ENCODE measurements around the gene GUCA2A. TPM values are rescaled to one million over a fixed set of nuclear protein-coding genes. Genes with fewer than 3 reads are reported as not detected.

The GUCA2A gene
- total and polyA plus RNA-seq, 2 experiments from 2014 or later: not detected

DNA sequence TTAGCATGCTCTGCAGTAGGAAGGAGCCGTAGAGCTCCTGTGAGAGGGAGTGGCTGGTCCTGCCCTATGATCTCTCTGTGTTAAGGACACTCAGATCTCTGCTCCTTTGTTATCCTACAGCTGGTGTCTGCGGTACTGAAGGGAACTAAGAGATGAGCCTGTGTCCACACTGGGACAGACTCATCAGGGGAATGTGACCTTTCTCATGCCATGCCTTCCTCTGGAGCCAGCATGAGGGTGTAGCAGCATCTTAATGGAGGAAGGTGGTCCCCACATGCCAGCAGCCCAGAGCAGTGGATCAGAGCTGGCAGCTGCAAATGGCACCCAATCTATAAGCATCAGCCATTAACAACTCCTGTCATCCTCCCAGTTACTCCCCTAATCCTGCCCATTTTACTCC is 36.0 kb downstream of the GUCA2A start:
- Histone ChIP-seq H3K27ac (no peak overlapping the region), H3K9me3 (ENCODE audit: low read depth) (no peaks in the 10 kb centered on the region), H3K36me3 (no peaks in the 10 kb centered on the region), H3K27me3 (no peaks in the 10 kb centered on the region), H3K4me3 (no peak overlapping the region), H3K4me1 (ENCODE audit: low read depth) (no peaks in the 10 kb centered on the region)
- TF ChIP-seq, protein P1, sequence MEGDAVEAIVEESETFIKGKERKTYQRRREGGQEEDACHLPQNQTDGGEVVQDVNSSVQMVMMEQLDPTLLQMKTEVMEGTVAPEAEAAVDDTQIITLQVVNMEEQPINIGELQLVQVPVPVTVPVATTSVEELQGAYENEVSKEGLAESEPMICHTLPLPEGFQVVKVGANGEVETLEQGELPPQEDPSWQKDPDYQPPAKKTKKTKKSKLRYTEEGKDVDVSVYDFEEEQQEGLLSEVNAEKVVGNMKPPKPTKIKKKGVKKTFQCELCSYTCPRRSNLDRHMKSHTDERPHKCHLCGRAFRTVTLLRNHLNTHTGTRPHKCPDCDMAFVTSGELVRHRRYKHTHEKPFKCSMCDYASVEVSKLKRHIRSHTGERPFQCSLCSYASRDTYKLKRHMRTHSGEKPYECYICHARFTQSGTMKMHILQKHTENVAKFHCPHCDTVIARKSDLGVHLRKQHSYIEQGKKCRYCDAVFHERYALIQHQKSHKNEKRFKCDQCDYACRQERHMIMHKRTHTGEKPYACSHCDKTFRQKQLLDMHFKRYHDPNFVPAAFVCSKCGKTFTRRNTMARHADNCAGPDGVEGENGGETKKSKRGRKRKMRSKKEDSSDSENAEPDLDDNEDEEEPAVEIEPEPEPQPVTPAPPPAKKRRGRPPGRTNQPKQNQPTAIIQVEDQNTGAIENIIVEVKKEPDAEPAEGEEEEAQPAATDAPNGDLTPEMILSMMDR (IDR thresholded peaks at IDR 0.05; ENCODE audit: low read depth, low read length): no peak
- no peak for DNase-seq (ENCODE audit: low read depth in 1 of 2, low spot score in 1 of 2)

DNA sequence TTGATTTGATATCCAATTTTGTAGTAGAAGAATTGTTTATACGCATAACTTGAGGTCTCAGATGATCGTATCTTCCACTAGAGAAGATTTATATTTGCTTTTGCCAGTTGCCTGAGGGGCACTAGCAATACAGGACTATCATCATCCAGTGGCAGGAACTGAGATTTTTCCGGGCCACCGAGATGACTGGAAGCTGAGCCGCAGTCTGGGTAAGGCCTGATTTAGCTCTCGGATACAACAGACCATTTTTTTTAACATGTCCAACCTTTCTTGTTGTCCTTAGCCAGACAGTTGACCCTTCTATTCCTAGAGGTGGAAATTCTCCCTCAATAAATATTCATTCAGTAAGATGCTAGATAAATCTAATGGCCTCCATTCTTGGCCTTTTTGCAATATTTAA is 36.8 kb downstream of the GUCA2A start:
- TF ChIP-seq, protein P1 (IDR thresholded peaks at IDR 0.05; ENCODE audit: low read depth, low read length): no peak
- Histone ChIP-seq H3K27ac (no peak overlapping the region), H3K4me1 (ENCODE audit: low read depth) (no peaks in the 10 kb centered on the region), H3K9me3 (ENCODE audit: low read depth) (no peaks in the 10 kb centered on the region), H3K4me3 (no peak overlapping the region), H3K36me3 (no peaks in the 10 kb centered on the region), H3K27me3 (no peaks in the 10 kb centered on the region)
- no peak for DNase-seq (ENCODE audit: low read depth in 1 of 2, low spot score in 1 of 2)

DNA sequence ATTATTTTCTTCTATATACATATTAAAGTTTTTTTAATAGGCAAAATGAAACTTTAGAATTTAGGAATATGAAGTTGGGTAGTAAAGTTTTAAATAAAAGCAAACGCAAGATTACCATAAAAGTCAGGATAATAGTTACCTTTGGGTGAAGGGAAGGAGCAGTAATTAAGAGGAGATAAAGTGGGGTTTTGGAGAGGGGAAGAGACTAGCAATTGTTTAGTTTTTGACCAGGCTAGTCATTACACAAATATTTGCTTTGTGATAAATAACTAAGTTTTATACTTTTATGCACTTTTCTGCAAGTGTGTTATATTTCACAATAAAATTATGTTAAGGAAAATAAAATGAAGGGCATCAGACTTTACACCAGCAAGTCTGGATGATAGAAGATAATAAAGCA is 39.0 kb downstream of the GUCA2A start:
- Histone ChIP-seq H3K27ac (no peak overlapping the region), H3K36me3 (no peaks in the 10 kb centered on the region), H3K4me1 (ENCODE audit: low read depth) (no peaks in the 10 kb centered on the region), H3K27me3 (no peaks in the 10 kb centered on the region), H3K4me3 (no peak overlapping the region), H3K9me3 (ENCODE audit: low read depth) (no peaks in the 10 kb centered on the region)
- DNase-seq (ENCODE audit: low read depth in 1 of 2, low spot score in 1 of 2): no peak
- TF ChIP-seq, protein P1 (IDR thresholded peaks at IDR 0.05; ENCODE audit: low read depth, low read length): no peak

DNA sequence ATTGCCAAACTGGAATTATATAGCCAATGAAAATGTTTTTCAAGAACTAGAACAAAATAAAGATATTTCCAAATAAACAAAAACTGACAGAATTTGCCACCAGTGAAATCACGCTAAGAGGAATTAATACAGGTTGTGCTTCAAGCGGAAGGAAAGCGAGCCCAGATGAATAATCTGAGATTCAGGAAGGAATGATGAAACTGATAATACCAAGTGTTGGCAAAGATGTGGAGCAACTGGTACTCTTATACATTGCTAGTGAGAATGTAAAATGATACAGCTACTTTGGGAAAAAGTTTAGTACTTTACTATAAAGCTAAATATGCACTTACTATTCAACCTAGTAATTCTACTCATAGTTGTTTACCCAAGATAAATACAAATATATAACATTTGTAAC is 42.1 kb downstream of the GUCA2A start:
- H3K4me1 ChIP-seq (ENCODE audit: low read depth): no peaks in the 10 kb centered on the region
- no peaks in the 10 kb centered on the region for H3K9me3 ChIP-seq (ENCODE audit: low read depth)
- DNase-seq (ENCODE audit: low read depth in 1 of 2, low spot score in 1 of 2): no peak
- H3K4me3 ChIP-seq: no peak overlapping the region
- no peaks in the 10 kb centered on the region for H3K27me3 ChIP-seq
- no peaks in the 10 kb centered on the region for H3K36me3 ChIP-seq
- TF ChIP-seq, protein P1 (IDR thresholded peaks at IDR 0.05; ENCODE audit: low read depth, low read length): no peak
- H3K27ac ChIP-seq: no peak overlapping the region

DNA sequence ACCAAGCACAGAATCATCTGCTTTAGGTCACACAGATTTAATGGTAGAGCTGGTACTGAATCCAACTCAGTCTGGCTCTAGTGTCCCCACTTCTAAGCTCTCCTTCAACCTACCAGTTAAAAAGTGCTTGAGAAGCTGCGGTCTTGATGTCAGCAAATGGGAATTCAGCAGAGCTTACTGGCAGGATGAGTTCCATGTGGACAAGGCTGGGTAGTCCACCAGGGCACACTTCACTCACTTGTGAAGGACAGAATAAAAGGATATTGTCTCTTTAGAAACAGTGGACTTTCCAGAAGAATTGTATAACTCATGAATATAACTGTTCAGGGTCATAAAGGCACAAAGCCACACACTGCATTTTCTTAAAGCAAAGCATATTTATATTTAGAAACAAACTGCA is 46.4 kb downstream of the GUCA2A start:
- H3K36me3 ChIP-seq: no peaks in the 10 kb centered on the region
- no peak overlapping the region for H3K4me3 ChIP-seq
- no peaks in the 10 kb centered on the region for H3K4me1 ChIP-seq (ENCODE audit: low read depth)
- H3K27ac ChIP-seq: no peak overlapping the region
- H3K9me3 ChIP-seq (ENCODE audit: low read depth): no peaks in the 10 kb centered on the region
- TF ChIP-seq, protein P1 (IDR thresholded peaks at IDR 0.05; ENCODE audit: low read depth, low read length): no peak
- H3K27me3 ChIP-seq: no peaks in the 10 kb centered on the region
- DNase-seq (ENCODE audit: low read depth in 1 of 2, low spot score in 1 of 2): no peak

DNA sequence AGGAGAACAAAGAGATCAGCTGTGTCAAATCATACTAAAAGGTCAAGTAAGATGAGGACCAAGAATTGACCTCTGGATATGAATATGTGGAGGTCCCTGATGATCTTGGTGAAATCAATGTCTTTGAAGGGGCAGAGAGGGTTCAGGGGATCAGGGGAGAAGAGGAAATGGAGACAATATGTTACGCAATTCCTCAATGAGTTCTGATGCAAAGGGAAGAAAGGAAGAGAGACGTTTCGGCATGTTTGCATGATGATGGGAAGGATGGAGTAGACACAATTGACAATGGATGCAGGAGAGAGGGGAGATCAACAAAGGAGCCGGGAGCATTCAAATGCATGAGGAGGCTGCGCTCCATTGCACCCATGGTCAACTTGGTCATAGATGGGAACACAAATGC is 47.3 kb downstream of the GUCA2A start:
- H3K36me3 ChIP-seq: no peaks in the 10 kb centered on the region
- no peak overlapping the region for H3K27ac ChIP-seq
- no peaks in the 10 kb centered on the region for H3K9me3 ChIP-seq (ENCODE audit: low read depth)
- no peak overlapping the region for H3K4me3 ChIP-seq
- no peak for DNase-seq (ENCODE audit: low read depth in 1 of 2, low spot score in 1 of 2)
- no peaks in the 10 kb centered on the region for H3K27me3 ChIP-seq
- no peaks in the 10 kb centered on the region for H3K4me1 ChIP-seq (ENCODE audit: low read depth)
- TF ChIP-seq, protein P1 (IDR thresholded peaks at IDR 0.05; ENCODE audit: low read depth, low read length): no peak
